ENCODE measurements around the gene GGCX.

GGCX gene

DNA sequence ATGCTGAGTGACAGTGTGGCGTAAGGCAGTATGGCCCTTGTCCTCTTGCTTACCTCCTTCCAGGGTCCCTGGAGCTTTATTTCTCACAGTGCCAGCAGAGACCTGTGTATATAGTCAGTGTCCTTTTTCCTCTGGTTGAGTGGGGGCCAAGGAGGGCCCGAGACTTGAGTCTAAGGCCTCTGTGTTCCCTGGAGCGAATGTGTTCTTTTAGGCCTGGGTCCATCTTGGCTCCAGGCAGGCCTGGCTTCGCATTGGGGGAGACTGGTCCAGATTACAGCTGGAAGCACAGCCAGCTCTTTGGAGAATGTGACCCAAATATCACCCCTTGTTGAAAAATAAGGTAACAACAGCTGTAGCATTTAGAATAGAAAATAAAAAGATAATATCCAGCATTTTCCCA is 27.9 kb upstream of the GGCX start:
- peaks cover 23% of the 10 kb centered on the region for H3K4me1 ChIP-seq (ENCODE audit: control insufficient read depth, low read length)
- no peaks in the 10 kb centered on the region for H3K9me2 ChIP-seq (replicated peaks; ENCODE audit: control insufficient read depth, low read length)
- H3K4me2 ChIP-seq (ENCODE audit: low read length): no peak overlapping the region
- H3K36me3 ChIP-seq (ENCODE audit: control insufficient read depth, low read length): no peaks in the 10 kb centered on the region
- no peaks in the 10 kb centered on the region for H3F3A ChIP-seq (ENCODE audit: control insufficient read depth, insufficient read depth)
- H3K4me3 ChIP-seq (ENCODE audit: low read length): no peak overlapping the region
- H3K9me3 ChIP-seq (ENCODE audit: control insufficient read depth, insufficient read depth, low read length): no peaks in the 10 kb centered on the region
- peaks cover 2% of the 10 kb centered on the region; the same call in 1 of the 2 replicates for H3K79me2 ChIP-seq (ENCODE audit: control insufficient read depth, low read length)
- no peaks in the 10 kb centered on the region for H4K20me1 ChIP-seq (ENCODE audit: control insufficient read depth, insufficient read depth, low read depth, low read length)
- no peaks in the 10 kb centered on the region for H3K27me3 ChIP-seq (ENCODE audit: control insufficient read depth, low read length)
- H3K27ac ChIP-seq (ENCODE audit: low read depth, low read length): no peak overlapping the region
- TF ChIP-seq, protein P1, sequence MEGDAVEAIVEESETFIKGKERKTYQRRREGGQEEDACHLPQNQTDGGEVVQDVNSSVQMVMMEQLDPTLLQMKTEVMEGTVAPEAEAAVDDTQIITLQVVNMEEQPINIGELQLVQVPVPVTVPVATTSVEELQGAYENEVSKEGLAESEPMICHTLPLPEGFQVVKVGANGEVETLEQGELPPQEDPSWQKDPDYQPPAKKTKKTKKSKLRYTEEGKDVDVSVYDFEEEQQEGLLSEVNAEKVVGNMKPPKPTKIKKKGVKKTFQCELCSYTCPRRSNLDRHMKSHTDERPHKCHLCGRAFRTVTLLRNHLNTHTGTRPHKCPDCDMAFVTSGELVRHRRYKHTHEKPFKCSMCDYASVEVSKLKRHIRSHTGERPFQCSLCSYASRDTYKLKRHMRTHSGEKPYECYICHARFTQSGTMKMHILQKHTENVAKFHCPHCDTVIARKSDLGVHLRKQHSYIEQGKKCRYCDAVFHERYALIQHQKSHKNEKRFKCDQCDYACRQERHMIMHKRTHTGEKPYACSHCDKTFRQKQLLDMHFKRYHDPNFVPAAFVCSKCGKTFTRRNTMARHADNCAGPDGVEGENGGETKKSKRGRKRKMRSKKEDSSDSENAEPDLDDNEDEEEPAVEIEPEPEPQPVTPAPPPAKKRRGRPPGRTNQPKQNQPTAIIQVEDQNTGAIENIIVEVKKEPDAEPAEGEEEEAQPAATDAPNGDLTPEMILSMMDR (IDR thresholded peaks at IDR 0.05; ENCODE audit: low read depth, low read length, poor library complexity, severe bottlenecking): no peak
- TF ChIP-seq EZH2phosphoT487 (IDR thresholded peaks at IDR 0.05; ENCODE audit: borderline replicate concordance, low read length): no peak

DNA sequence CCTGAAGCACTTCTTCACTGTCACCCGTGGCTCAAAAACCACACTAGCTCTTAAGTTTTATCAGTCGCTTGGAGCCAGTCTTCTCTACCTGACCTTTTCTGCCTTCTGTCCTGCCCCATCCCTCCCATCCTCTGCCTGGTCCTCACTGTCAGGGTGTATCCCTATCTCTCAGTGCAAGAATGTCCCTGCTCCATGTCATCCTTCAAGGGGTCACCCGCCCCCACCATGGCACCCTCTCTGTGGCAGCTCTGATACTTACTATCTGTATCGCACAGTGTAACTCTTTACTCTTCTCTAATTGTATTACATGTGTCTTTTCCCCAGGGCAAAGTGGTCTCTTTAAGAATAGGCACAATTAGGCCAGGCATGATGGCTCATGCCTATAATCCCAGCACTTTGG is 27.4 kb upstream of the GGCX start:
- H3K4me2 ChIP-seq (ENCODE audit: low read length): no peak overlapping the region
- H3K27ac ChIP-seq (ENCODE audit: low read depth, low read length): no peak overlapping the region
- no peak for TF ChIP-seq EZH2phosphoT487 (IDR thresholded peaks at IDR 0.05; ENCODE audit: borderline replicate concordance, low read length)
- TF ChIP-seq, protein P1 (IDR thresholded peaks at IDR 0.05; ENCODE audit: low read depth, low read length, poor library complexity, severe bottlenecking): no peak
- H3K36me3 ChIP-seq (ENCODE audit: control insufficient read depth, low read length): no peaks in the 10 kb centered on the region
- no peaks in the 10 kb centered on the region for H3F3A ChIP-seq (ENCODE audit: control insufficient read depth, insufficient read depth)
- H3K79me2 ChIP-seq (ENCODE audit: control insufficient read depth, low read length): no peaks in the 10 kb centered on the region
- no peaks in the 10 kb centered on the region for H3K9me2 ChIP-seq (replicated peaks; ENCODE audit: control insufficient read depth, low read length)
- peaks cover 22% of the 10 kb centered on the region for H3K4me1 ChIP-seq (ENCODE audit: control insufficient read depth, low read length)
- no peaks in the 10 kb centered on the region for H3K27me3 ChIP-seq (ENCODE audit: control insufficient read depth, low read length)
- H3K4me3 ChIP-seq (ENCODE audit: low read length): no peak overlapping the region
- no peaks in the 10 kb centered on the region for H4K20me1 ChIP-seq (ENCODE audit: control insufficient read depth, insufficient read depth, low read depth, low read length)
- no peaks in the 10 kb centered on the region for H3K9me3 ChIP-seq (ENCODE audit: control insufficient read depth, insufficient read depth, low read length)

DNA sequence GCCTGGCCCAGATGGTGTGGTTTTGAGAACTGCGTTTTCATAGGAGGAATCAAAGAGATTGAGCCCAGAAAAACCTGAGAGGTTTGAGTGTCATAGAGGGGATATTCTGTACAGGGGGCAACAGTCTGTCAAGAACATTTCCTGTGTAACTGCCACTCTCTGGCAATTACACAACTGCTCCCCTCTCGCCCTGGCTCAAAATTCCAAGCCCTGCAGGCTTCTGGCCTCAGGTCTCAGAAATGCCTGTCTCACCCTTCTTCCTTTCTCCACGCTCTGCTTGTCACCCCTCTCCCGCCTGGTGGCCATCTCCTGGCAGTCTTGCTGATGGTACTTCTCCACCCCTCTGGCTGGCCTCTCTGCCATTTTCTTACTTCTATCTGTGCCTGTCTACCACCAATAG is 26.9 kb upstream of the GGCX start:
- H3K9me2 ChIP-seq (replicated peaks; ENCODE audit: control insufficient read depth, low read length): no peaks in the 10 kb centered on the region
- no peaks in the 10 kb centered on the region for H4K20me1 ChIP-seq (ENCODE audit: control insufficient read depth, insufficient read depth, low read depth, low read length)
- TF ChIP-seq, protein P1 (IDR thresholded peaks at IDR 0.05; ENCODE audit: low read depth, low read length, poor library complexity, severe bottlenecking): no peak
- TF ChIP-seq EZH2phosphoT487 (IDR thresholded peaks at IDR 0.05; ENCODE audit: borderline replicate concordance, low read length): no peak
- no peaks in the 10 kb centered on the region for H3K79me2 ChIP-seq (ENCODE audit: control insufficient read depth, low read length)
- no peaks in the 10 kb centered on the region for H3K36me3 ChIP-seq (ENCODE audit: control insufficient read depth, low read length)
- H3K4me1 ChIP-seq (ENCODE audit: control insufficient read depth, low read length): peaks cover 22% of the 10 kb centered on the region
- H3K4me2 ChIP-seq (ENCODE audit: low read length): no peak overlapping the region
- H3K4me3 ChIP-seq (ENCODE audit: low read length): no peak overlapping the region
- H3K9me3 ChIP-seq (ENCODE audit: control insufficient read depth, insufficient read depth, low read length): no peaks in the 10 kb centered on the region
- H3K27me3 ChIP-seq (ENCODE audit: control insufficient read depth, low read length): no peaks in the 10 kb centered on the region
- H3K27ac ChIP-seq (ENCODE audit: low read depth, low read length): no peak overlapping the region
- no peaks in the 10 kb centered on the region for H3F3A ChIP-seq (ENCODE audit: control insufficient read depth, insufficient read depth)

DNA sequence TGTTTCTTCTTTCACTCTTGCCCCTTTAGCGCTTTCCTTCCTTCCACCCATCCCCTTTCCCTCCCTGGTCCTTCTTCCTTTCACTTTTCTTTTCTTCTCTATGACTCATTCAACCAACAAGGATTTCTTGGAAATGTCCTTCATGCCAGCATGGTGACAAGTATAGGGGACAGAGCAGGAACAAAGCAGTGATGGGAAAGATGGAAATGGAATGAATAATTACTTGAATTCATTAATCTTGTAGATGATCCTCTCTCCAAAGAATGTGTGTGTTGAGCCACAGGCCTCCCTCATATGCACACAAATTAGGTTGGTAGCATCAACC is 24.4 kb upstream of the GGCX start:
- H3K79me2 ChIP-seq (ENCODE audit: control insufficient read depth, low read length): no peaks in the 10 kb centered on the region
- no peaks in the 10 kb centered on the region for H3K27me3 ChIP-seq (ENCODE audit: control insufficient read depth, low read length)
- no peak overlapping the region for H3K27ac ChIP-seq (ENCODE audit: low read depth, low read length)
- H3K9me2 ChIP-seq (replicated peaks; ENCODE audit: control insufficient read depth, low read length): no peaks in the 10 kb centered on the region
- no peak overlapping the region for H3K4me3 ChIP-seq (ENCODE audit: low read length)
- H3K9me3 ChIP-seq (ENCODE audit: control insufficient read depth, insufficient read depth, low read length): no peaks in the 10 kb centered on the region
- peaks cover 23% of the 10 kb centered on the region for H3K36me3 ChIP-seq (ENCODE audit: control insufficient read depth, low read length)
- H3K4me1 ChIP-seq (ENCODE audit: control insufficient read depth, low read length): peaks cover 22% of the 10 kb centered on the region
- H4K20me1 ChIP-seq (ENCODE audit: control insufficient read depth, insufficient read depth, low read depth, low read length): no peaks in the 10 kb centered on the region
- TF ChIP-seq EZH2phosphoT487 (IDR thresholded peaks at IDR 0.05; ENCODE audit: borderline replicate concordance, low read length): no peak
- TF ChIP-seq, protein P1 (IDR thresholded peaks at IDR 0.05; ENCODE audit: low read depth, low read length, poor library complexity, severe bottlenecking): no peak
- H3F3A ChIP-seq (ENCODE audit: control insufficient read depth, insufficient read depth): no peaks in the 10 kb centered on the region
- peak overlapping the region; percentile 17; the same call in 1 of the 2 replicates for H3K4me2 ChIP-seq (ENCODE audit: low read length)

Measured in DOHH2 (cell line).